Left ventricle myocardium inferior (tissue), 1 donor: ENCODE measurements around the gene TRIM14. TPM values are rescaled to one million over a fixed set of nuclear protein-coding genes. Genes with fewer than 3 reads are reported as not detected.
A peak's percentile ranks its signal among the peaks of the same experiment; 100 is the strongest.
"Not testable (repeated sequence)": the region's sequence is repeated elsewhere in the genome, so short reads cannot be mapped to it uniquely, and the experiment has no call there.

Source experiments
- DNase-seq: peaks from one replicate; pipeline ENCODE4 v3.0.0-alpha.2; 2020
- H3K27ac ChIP-seq: fragments of 200-600 bp; replicated peaks from 2 replicates; pipeline ENCODE4 v1.8.0; 2021
- H3K27me3 ChIP-seq: fragments of 200-600 bp; 2 replicates; pipeline ENCODE4 v1.8.0; 2021; ENCODE audit warnings: low read depth
- H3K36me3 ChIP-seq: fragments of 200-600 bp; 2 replicates; pipeline ENCODE4 v1.8.0; 2021
- H3K4me1 ChIP-seq: fragments of 200-600 bp; 2 replicates; pipeline ENCODE4 v1.8.0; 2021
- H3K4me3 ChIP-seq: fragments of 200-600 bp; 2 replicates; pipeline ENCODE4 v1.8.0; 2021; ENCODE audit warnings: mild to moderate bottlenecking, moderate library complexity
- H3K9me3 ChIP-seq: fragments of 200-600 bp; replicated peaks from 2 replicates; pipeline ENCODE4 v1.8.0; 2021
- CTCF ChIP-seq: fragments of 200-600 bp; IDR thresholded peaks from 2 replicates; pipeline ENCODE4 v1.8.0; 2021; ENCODE audit warnings: antibody characterized with exemption, mild to moderate bottlenecking, borderline replicate concordance
- intact Hi-C: fragments of 100-400 bp; cut with micrococcal nuclease; formaldehyde crosslinking; loops from one replicate; pipeline ENCODE4 v1.11.0; 2022
- total RNA-seq: library from RNA; stranded (reverse); fragmentation: NEBNext Ultra II Directional; extraction: Animal tissue kit (Norgen Biotek cat#: 25700); gene quantifications from one replicate; pipeline ENCODE4 v1.2.1, GENCODE V29; 2021
- donor health status: DM: no; HTN: yes; CAD: no; lungs with severe emphysema.

TRIM14 gene
- total RNA-seq, 1 donor from 2014 or later = 4.1 TPM

DNA sequence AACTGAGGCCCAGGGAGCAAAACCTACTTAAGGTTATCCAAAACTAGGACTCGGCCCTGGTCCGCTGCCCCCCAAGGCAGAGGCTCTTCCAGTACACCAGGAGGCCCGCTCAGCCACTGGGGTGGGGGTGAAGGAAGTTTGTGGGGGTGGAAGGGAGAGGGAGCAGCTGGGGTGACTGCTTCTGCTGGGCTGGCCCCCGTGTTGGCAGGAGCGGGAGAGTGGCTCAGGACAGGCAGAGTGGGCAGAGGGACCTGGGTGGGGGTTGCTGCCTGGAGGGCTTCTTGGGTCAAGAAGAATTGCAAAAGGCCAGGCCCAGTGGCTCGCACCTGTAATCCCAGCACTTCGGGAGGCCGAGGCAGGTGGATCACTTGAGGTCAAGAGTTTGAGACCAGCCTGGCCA lies 8.2 kb upstream of the TRIM14 start:
- Histone ChIP-seq H3K27me3 (peaks cover 9% of the 10 kb centered on the region), H3K4me1 (no peaks in the 10 kb centered on the region), H3K36me3 (no peaks in the 10 kb centered on the region), H3K27ac (no peak overlapping the region), H3K4me3 (no peak overlapping the region), H3K9me3 (no peaks in the 10 kb centered on the region)
- intact Hi-C loops = no loop called here
- no peak for TF ChIP-seq CTCF
- DNase-seq = no peak

- Histone ChIP-seq H3K9me3 (no peaks in the 10 kb centered on the region), H3K27me3 (peaks cover 9% of the 10 kb centered on the region), H3K27ac (no peak overlapping the region), H3K4me1 (peaks cover 9% of the 10 kb centered on the region), H3K36me3 (no peaks in the 10 kb centered on the region), H3K4me3 (no peak overlapping the region)
- intact Hi-C loops = no loop called here
- DNase-seq = no peak
- TF ChIP-seq CTCF = no peak
These were observed 5.8 kb upstream of the TRIM14 start for GRCh38 chr9:98124637-98125426.

GRCh38 chr9:98124091-98124490 lies 5.1 kb upstream of the TRIM14 start:
- H3K36me3 ChIP-seq, H3K4me3 ChIP-seq, intact Hi-C loops, H3K9me3 ChIP-seq, DNase-seq, H3K27ac ChIP-seq: not testable (repeated sequence)
- H3K4me1 ChIP-seq = peaks cover 15% of the 10 kb centered on the region
- peaks cover 11% of the 10 kb centered on the region for H3K27me3 ChIP-seq

DNA sequence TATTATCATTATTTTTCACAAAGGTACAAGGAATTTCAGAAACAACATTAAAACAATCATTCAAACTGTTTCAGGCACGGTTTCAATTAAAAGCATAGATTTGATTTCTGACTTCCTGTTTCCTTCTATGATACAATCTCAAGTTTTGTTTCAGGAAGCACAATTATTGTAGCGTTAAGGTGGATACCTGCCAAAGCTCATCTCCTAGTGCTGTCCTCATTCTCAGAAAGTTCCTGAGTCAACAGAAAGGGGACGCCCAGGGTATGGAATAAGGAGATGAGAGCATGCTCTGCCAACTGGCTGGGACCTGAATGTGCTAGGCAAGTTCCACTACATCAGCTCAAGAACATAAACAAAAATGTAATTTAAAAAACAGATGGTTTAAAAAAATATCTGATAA lies 2.0 kb upstream of the TRIM14 start:
- no peak for DNase-seq
- Histone ChIP-seq H3K27ac (peak overlapping the region; percentile 39), H3K4me3 (no peak overlapping the region), H3K4me1 (peaks cover 25% of the 10 kb centered on the region), H3K9me3 (no peaks in the 10 kb centered on the region), H3K27me3 (peaks cover 12% of the 10 kb centered on the region), H3K36me3 (no peaks in the 10 kb centered on the region)
- peak; percentile 24 for TF ChIP-seq CTCF
- intact Hi-C loops = no loop called here

DNA sequence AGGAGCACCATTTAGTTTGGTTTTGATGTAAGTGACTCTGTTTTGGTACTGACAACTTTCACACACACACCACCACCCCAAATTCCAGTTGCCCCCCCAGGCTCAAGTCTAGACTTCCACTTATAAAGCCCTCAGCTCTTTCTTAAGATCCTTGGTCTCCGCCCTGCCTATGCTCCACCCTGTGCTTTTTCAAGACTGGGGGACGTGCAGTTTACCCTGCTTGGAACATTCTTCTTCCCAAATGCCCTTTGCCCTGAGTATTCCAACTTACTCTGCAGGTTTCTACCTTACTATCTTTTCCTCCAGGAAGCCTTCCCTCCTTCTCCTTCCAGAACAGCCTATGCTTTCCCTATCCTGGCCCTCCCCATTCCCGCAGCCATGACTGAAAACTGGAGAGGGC lies 1.5 kb upstream of the TRIM14 start:
- intact Hi-C loops = no loop called here
- H3K27me3 ChIP-seq = peaks cover 12% of the 10 kb centered on the region
- H3K4me3 ChIP-seq = no peak overlapping the region
- peak overlapping the region; percentile 39 for H3K27ac ChIP-seq
- no peaks in the 10 kb centered on the region for H3K9me3 ChIP-seq
- no peak for DNase-seq
- H3K4me1 ChIP-seq = peaks cover 25% of the 10 kb centered on the region
- no peaks in the 10 kb centered on the region for H3K36me3 ChIP-seq
- TF ChIP-seq CTCF = no peak

GRCh38 chr9:98117984-98118639 lies 910 bp downstream of the TRIM14 start:
- Histone ChIP-seq H3K27ac (peak overlapping the region; percentile 39), H3K27me3 (peaks cover 12% of the 10 kb centered on the region), H3K4me3 (peak overlapping the region; percentile 80), H3K36me3 (no peaks in the 10 kb centered on the region), H3K9me3 (no peaks in the 10 kb centered on the region), H3K4me1 (peaks cover 25% of the 10 kb centered on the region)
- no peak for DNase-seq
- no peak for TF ChIP-seq CTCF
- intact Hi-C loops = no loop called here

- H3K4me3 ChIP-seq, DNase-seq, intact Hi-C loops, H3K36me3 ChIP-seq, H3K27ac ChIP-seq, H3K9me3 ChIP-seq: not testable (repeated sequence)
- Histone ChIP-seq H3K4me1 (peaks cover 25% of the 10 kb centered on the region), H3K27me3 (peaks cover 12% of the 10 kb centered on the region)
These were observed 1.9 kb downstream of the TRIM14 start for GRCh38 chr9:98117097-98117496.
